Fibroblast of skin of back (primary cell): ENCODE results near the gene MED10.

Source experiments
- DNase-seq: peaks from one replicate; pipeline ENCODE4 v3.0.0-alpha.2; 2013

The MED10 gene

GRCh38 chr5:6398570-6399230 is 20.4 kb upstream of the MED10 start:
- DNase-seq: no peak

GRCh38 chr5:6397536-6398269 is 19.4 kb upstream of the MED10 start:
- DNase-seq: no peak

GRCh38 chr5:6396836-6397535 is 18.6 kb upstream of the MED10 start:
- DNase-seq: no peak

- DNase-seq: no peak
These were observed 17.7 kb upstream of the MED10 start for GRCh38 chr5:6396043-6396442.

- no peak for DNase-seq
These were observed 17.3 kb upstream of the MED10 start for GRCh38 chr5:6395621-6396020.

- no peak for DNase-seq
These were observed 16.7 kb upstream of the MED10 start for GRCh38 chr5:6395102-6395445.

GRCh38 chr5:6394429-6395101 is 16.2 kb upstream of the MED10 start:
- DNase-seq: no peak

- no peak for DNase-seq
These were observed 15.3 kb upstream of the MED10 start for GRCh38 chr5:6393596-6394194.

GRCh38 chr5:6392561-6392960 is 14.2 kb upstream of the MED10 start:
- DNase-seq: no peak

GRCh38 chr5:6391151-6391550 is 12.8 kb upstream of the MED10 start:
- no peak for DNase-seq

GRCh38 chr5:6389946-6390530 is 11.7 kb upstream of the MED10 start:
- DNase-seq: no peak

GRCh38 chr5:6389397-6389796 is 11.1 kb upstream of the MED10 start:
- DNase-seq: no peak

GRCh38 chr5:6387970-6388369 is 9.6 kb upstream of the MED10 start:
- no peak for DNase-seq

- no peak for DNase-seq
These were observed 7.9 kb upstream of the MED10 start for GRCh38 chr5:6386271-6386670.

- no peak for DNase-seq
These were observed 6.5 kb upstream of the MED10 start for GRCh38 chr5:6384856-6385255.

- DNase-seq: no peak
These were observed 5.0 kb upstream of the MED10 start for GRCh38 chr5:6383376-6383775.

GRCh38 chr5:6379246-6379645 is 899 bp upstream of the MED10 start:
- DNase-seq: no peak

- DNase-seq: no peak
These were observed 388 bp upstream of the MED10 start for GRCh38 chr5:6378766-6379103.

GRCh38 chr5:6377582-6377904 is 804 bp downstream of the MED10 start:
- DNase-seq: no peak

- no peak for DNase-seq
These were observed 1.3 kb downstream of the MED10 start for GRCh38 chr5:6376974-6377520.

GRCh38 chr5:6373081-6373846 is 5.1 kb downstream of the MED10 start:
- no peak for DNase-seq
